Naive B cell (primary cell): ENCODE measurements around the gene PRRC2B. TPM values are rescaled to one million over a fixed set of nuclear protein-coding genes. Genes with fewer than 3 reads are reported as not detected.

ENCODE experiments used
- ATAC-seq, 2 donors: fragments of 150-1000 bp; cut with Tn5 transposase; 2 replicates each; pipeline ENCODE4 v1.10.0; 2021; ENCODE audit warnings: low read depth in 2 of 2, mild to moderate bottlenecking in 2 of 2, moderate library complexity in 2 of 2
- DNase-seq: peaks from one replicate; pipeline ENCODE4 v3.0.0; 2022
- H3K27ac Mint-ChIP-seq, 6 donors: one replicate each; pipeline ENCODE4 v1.8.0; 2020 to 2022; ENCODE audit warnings: mild to moderate bottlenecking in 6 of 6, mixed read lengths in 6 of 6, moderate library complexity in 5 of 6, inconsistent platforms in 2 of 6
- H3K27me3 Mint-ChIP-seq, 3 donors: one replicate each; pipeline ENCODE4 v1.8.0; 2021 to 2022; ENCODE audit warnings: mixed read lengths in 3 of 3, mild to moderate bottlenecking in 1 of 3
- H3K36me3 Mint-ChIP-seq, 2 donors: one replicate each; pipeline ENCODE4 v1.8.0; 2020 to 2022; ENCODE audit warnings: mixed read lengths in 2 of 2, inconsistent platforms in 1 of 2, mild to moderate bottlenecking in 1 of 2
- H3K4me1 Mint-ChIP-seq, 3 donors: one replicate each; pipeline ENCODE4 v1.8.0; 2020 to 2022; ENCODE audit warnings: mixed read lengths in 3 of 3, inconsistent platforms in 1 of 3, mild to moderate bottlenecking in 1 of 3, moderate library complexity in 1 of 3
- H3K4me3 Mint-ChIP-seq, 8 donors: one replicate each; pipeline ENCODE4 v1.8.0; 2020 to 2022; ENCODE audit warnings: mild to moderate bottlenecking in 8 of 8, mixed read lengths in 8 of 8, moderate library complexity in 8 of 8, inconsistent platforms in 2 of 8
- H3K9me3 Mint-ChIP-seq, 7 donors: one replicate each; pipeline ENCODE4 v1.8.0; 2020 to 2022; ENCODE audit warnings: mixed read lengths in 7 of 7, mild to moderate bottlenecking in 5 of 7, inconsistent platforms in 2 of 7, moderate library complexity in 1 of 7
- polyA plus RNA-seq, 6 donors: library from polyadenylated mRNA; unstranded; fragments of 300-500 nt; fragmentation: Illumina TruSeq; gene quantifications; one replicate each; pipeline ENCODE4 v1.2.3, GENCODE V29; 2021; ENCODE audit warnings: low read depth in 6 of 6

PRRC2B gene
- polyA plus RNA-seq, 6 donors from 2014 or later: 6.9 to 52.8 (median 15.4) TPM

DNA sequence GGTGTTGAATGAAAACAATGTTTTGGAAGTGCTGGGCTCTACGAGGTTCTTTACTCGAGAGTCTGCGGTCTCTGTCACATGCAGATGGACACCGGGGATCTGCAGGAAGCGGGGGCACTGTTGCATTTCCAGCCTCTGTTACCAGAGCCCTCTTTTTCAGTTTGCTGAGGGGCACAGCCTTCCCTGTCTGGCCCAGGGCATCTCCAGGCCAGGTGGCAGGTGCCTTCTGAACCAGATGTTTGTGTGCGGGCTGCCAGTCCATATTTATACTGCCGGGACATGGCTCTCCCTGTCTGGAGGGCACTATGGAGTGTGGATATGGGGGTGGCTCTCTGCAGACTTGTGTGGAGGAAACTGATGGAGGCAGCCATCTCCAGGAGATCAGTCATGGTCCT is 90.2 kb downstream of the PRRC2B start:
- H3K9me3 Mint-ChIP-seq: no peaks in the 10 kb centered on the region
- no peak for ATAC-seq
- H3K27ac Mint-ChIP-seq: no peak overlapping the region
- no peak overlapping the region for H3K4me3 Mint-ChIP-seq
- DNase-seq: no peak
- H3K36me3 Mint-ChIP-seq: peaks cover 14 to 31% of the 10 kb centered on the region in 2 donors
- H3K27me3 Mint-ChIP-seq: no peaks in the 10 kb centered on the region
- H3K4me1 Mint-ChIP-seq: peaks cover 4 to 14% (median 4%) of the 10 kb centered on the region in 3 donors

DNA sequence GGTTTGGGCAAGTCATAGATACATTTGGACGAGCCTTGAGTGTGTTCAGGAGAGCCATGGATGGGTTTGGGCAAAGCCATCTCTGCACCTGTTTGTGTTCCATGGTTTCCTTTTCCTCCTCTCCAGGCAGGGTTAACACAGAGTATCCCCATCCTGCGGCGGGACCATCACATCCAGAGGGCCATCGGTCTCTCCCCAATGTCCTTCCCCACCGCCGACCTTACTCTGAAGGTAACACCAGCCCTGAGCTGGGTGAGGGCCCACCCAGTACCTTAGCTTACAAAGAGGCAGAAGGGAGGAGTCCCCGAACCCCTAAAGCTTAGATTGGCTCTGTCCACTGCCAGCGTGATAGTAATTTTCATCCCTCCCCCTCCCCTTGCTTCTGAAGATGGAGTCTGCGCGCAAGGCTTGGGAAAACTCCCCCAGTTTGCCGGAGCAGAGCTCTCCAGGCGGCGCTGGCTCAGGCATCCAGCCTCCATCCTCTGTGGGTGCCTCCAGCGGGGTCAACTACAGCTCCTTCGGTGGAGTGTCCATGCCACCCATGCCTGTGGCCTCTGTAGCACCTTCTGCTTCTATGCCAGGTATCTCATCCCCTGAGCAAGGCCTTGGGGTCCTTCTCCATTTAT is 90.8 kb downstream of the PRRC2B start:
- H3K27me3 Mint-ChIP-seq: no peaks in the 10 kb centered on the region
- peak overlapping the region in 1 of 6 donors; percentile 30 for H3K27ac Mint-ChIP-seq
- DNase-seq (no peak), ATAC-seq (no peak)
- H3K36me3 Mint-ChIP-seq: peaks cover 8 to 37% of the 10 kb centered on the region in 2 donors
- H3K4me3 Mint-ChIP-seq: no peak overlapping the region
- peaks cover 4 to 17% (median 6%) of the 10 kb centered on the region in 3 donors for H3K4me1 Mint-ChIP-seq
- H3K9me3 Mint-ChIP-seq: no peaks in the 10 kb centered on the region

DNA sequence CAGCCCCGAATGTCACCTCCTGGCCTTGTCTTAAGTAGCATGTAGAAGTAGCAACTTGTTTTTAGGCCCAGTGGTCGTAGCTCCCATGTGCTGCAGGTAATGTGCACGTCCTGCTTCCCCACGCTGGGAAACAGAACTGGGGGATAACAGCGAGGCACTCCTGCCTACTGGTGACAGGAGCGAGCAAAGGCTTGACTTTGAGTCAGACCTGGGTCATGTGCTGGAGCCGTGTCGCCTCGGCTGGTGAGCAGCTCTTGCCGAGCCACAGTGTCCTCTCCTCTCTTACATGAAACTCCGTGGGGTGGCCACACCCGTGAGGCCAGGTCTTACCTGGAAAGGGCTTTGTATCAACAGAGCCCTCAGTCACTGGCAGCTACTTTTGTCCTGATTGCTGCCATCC is 91.3 kb downstream of the PRRC2B start:
- ATAC-seq: no peak
- H3K27me3 Mint-ChIP-seq: no peaks in the 10 kb centered on the region
- no peak overlapping the region for H3K4me3 Mint-ChIP-seq
- no peak overlapping the region for H3K27ac Mint-ChIP-seq
- H3K9me3 Mint-ChIP-seq: no peaks in the 10 kb centered on the region
- peaks cover 13 to 43% of the 10 kb centered on the region in 2 donors for H3K36me3 Mint-ChIP-seq
- H3K4me1 Mint-ChIP-seq: peaks cover 7 to 21% (median 11%) of the 10 kb centered on the region in 3 donors
- no peak for DNase-seq

DNA sequence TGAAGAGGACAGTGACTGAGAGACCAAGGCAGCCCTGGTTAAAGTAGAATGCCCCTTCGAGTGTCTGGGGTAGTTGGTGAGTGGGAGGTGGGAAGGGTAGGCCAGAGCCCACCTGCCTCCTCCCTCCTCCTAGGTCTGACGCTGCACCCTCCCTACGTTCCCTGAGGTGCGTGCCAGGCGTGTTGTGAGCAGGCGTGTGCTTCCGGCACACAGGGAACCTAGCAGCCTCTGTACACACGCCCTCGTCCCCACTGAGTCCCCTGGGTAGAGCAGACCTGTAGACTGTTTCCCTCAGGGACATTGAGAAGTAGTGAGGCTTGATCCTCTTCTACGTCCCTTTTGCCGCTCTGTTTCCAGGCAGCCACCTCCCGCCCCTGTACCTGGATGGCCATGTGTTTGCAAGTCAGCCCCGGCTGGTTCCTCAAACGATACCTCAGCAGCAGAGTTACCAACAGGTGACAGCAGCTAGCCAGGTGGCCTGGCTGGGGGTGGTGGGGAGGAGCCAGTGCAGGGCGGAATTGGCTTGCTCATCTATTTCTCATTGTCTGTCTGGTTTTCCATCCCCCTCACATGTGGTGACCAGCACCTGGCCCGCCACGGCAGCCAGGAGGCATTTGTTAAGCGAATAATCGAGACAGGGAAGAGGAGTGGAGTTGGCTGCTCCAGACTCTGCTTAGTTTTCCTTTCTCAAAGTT is 92.0 kb downstream of the PRRC2B start:
- Mint-ChIP-seq H3K4me3 (no peak overlapping the region), H3K9me3 (no peaks in the 10 kb centered on the region), H3K27ac (no peak overlapping the region)

DNA sequence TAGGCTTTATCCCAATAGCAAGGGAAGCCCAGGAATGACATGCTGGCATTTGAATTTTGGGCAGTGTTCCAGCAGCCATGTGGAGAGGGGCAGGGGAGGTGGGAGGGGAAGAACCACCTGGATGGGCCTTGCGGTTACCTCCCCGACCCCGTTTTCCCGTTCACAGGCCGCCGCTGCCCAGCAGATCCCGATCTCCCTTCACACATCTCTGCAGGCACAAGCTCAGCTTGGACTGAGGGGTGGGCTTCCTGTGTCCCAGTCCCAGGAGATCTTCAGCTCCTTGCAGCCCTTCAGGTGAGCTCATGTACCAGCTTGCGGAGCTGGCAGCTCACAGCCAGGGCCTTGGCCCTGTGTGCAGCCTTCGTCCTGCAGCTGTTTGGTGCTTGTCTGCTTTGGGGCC is 93.1 kb downstream of the PRRC2B start:
- no peak overlapping the region for H3K4me3 Mint-ChIP-seq
- DNase-seq (no peak), ATAC-seq (no peak)
- no peak overlapping the region for H3K27ac Mint-ChIP-seq
- H3K27me3 Mint-ChIP-seq: no peaks in the 10 kb centered on the region
- no peaks in the 10 kb centered on the region for H3K9me3 Mint-ChIP-seq
- H3K4me1 Mint-ChIP-seq: peaks cover 7 to 18% (median 11%) of the 10 kb centered on the region in 3 donors
- H3K36me3 Mint-ChIP-seq: peaks cover 13 to 48% of the 10 kb centered on the region in 2 donors

More for the DNA sequence above, 92.0 kb downstream of the PRRC2B start:
- H3K36me3 Mint-ChIP-seq: peaks cover 13 to 49% of the 10 kb centered on the region in 2 donors
- DNase-seq (no peak), ATAC-seq (no peak)
- peaks cover 7 to 21% (median 12%) of the 10 kb centered on the region in 3 donors for H3K4me1 Mint-ChIP-seq
- H3K27me3 Mint-ChIP-seq: no peaks in the 10 kb centered on the region

DNA sequence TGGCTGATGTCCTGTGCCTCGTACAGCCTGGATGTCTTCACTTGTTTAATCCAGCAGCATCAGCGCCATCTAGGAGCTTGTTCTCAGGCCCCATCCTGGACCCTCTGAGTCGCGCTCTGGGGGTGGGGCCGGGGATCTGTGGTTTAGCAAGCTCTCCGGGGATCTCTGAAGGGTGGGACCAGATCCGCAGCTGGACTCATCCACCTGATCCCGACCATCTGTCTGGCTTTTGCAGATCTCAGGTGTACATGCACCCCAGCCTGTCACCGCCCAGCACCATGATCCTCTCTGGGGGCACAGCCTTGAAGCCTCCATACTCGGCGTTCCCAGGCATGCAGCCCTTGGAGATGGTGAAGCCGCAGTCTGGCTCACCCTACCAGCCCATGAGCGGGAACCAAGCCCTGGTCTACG is 93.7 kb downstream of the PRRC2B start:
- Mint-ChIP-seq H3K4me3 (peak overlapping the region in 1 of 8 donors; percentile 33), H3K36me3 (peaks cover 10 to 42% of the 10 kb centered on the region in 2 donors), H3K27me3 (no peaks in the 10 kb centered on the region), H3K9me3 (no peaks in the 10 kb centered on the region), H3K4me1 (peaks cover 7 to 16% (median 8%) of the 10 kb centered on the region in 3 donors), H3K27ac (peak overlapping the region in 1 of 6 donors; percentile 54)
- DNase-seq (no peak), ATAC-seq (no peak)

DNA sequence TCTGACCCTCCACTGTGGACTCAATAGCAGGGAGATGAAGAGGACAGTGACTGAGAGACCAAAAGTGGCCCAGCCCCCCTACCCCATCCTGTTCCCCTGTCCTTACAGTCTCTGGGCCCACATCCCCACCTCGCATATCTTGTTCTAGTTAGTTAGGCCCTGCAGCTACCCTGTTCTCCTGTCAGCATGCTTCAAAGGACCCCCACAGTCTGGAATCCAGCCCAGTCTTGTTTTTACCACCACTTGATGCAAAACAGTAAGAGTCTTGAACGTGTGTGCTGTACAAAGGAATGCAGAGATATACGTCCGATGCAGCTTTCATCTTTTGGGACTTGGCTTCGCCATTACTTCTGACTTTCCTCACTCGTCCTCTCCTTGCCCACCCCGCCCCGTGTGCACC is 96.6 kb downstream of the PRRC2B start:
- no peak for DNase-seq
- peak overlapping the region in 1 of 8 donors; percentile 59 for H3K4me3 Mint-ChIP-seq
- no peak for ATAC-seq
- H3K9me3 Mint-ChIP-seq: no peaks in the 10 kb centered on the region
- H3K27me3 Mint-ChIP-seq: no peaks in the 10 kb centered on the region
- H3K4me1 Mint-ChIP-seq: peaks cover 7 to 16% (median 8%) of the 10 kb centered on the region in 3 donors
- peaks cover 17 to 47% of the 10 kb centered on the region in 2 donors for H3K36me3 Mint-ChIP-seq
- peak overlapping the region in 3 of 6 donors; percentile 24 to 75 (median 29) for H3K27ac Mint-ChIP-seq

DNA sequence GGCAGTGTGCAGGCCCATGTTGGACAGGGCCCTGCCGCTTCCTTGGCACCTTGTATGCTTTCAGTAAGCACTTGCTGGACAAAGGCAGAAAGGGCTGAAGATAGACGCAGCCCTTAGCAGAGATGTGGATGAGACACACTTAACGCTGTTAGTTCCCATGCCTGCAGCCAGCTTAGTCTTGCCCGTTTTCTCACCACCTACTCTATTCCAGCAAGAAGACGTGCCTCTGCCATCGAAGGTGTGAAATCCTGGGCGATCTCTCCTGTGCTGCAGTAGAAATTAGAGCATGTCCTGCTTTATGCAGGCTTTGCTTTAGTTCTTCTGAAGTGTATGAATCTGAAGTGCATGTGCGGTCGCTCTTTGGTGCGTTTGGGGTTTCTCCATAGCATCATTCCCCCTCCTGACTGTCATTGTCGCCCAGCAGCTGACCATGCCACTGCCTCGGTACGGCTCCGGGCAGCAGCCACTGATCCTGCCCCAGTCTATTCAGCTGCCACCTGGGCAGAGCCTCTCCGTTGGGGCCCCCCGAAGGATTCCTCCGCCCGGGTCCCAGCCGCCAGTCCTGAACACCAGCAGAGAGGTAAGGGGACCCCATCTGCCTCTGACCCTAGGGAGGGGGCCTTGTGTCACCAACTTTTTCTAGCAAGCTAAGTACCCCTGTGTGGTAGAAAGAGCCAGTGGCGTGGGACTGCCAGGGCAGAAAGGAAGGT is 97.3 kb downstream of the PRRC2B start:
- peak overlapping the region in 3 of 6 donors; percentile 42 to 89 (median 84) for H3K27ac Mint-ChIP-seq
- H3K9me3 Mint-ChIP-seq: no peaks in the 10 kb centered on the region
- DNase-seq (no peak), ATAC-seq (no peak)
- no peaks in the 10 kb centered on the region for H3K27me3 Mint-ChIP-seq
- peaks cover 17 to 43% of the 10 kb centered on the region in 2 donors for H3K36me3 Mint-ChIP-seq
- no peak overlapping the region for H3K4me3 Mint-ChIP-seq
- peaks cover 7 to 16% (median 8%) of the 10 kb centered on the region in 3 donors for H3K4me1 Mint-ChIP-seq

DNA sequence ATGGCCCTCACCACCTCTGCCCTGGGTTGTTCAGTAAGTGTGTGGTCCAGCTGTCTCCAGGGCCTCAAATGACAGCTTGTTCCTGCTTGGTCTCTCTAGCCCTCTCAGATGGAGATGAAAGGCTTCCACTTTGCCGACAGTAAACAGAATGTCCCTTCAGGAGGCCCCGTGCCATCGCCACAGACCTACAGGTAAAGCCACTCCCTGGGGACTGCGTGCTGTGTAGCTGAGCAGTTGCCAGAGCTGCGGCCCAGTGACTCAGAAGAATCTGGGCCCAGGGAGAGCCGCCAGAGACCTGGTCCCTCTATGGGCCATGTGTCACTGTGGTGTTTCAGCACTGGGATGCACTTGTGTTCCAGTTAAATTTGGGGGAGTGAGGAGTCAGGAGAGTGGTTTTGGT is 98.2 kb downstream of the PRRC2B start:
- Mint-ChIP-seq H3K4me3 (no peak overlapping the region), H3K9me3 (no peaks in the 10 kb centered on the region), H3K27ac (peak overlapping the region in 3 of 6 donors; percentile 8 to 73 (median 52)), H3K4me1 (peaks cover 7 to 16% (median 8%) of the 10 kb centered on the region in 3 donors), H3K36me3 (peaks cover 17 to 40% of the 10 kb centered on the region in 2 donors), H3K27me3 (no peaks in the 10 kb centered on the region)
- DNase-seq: no peak
- no peak for ATAC-seq

DNA sequence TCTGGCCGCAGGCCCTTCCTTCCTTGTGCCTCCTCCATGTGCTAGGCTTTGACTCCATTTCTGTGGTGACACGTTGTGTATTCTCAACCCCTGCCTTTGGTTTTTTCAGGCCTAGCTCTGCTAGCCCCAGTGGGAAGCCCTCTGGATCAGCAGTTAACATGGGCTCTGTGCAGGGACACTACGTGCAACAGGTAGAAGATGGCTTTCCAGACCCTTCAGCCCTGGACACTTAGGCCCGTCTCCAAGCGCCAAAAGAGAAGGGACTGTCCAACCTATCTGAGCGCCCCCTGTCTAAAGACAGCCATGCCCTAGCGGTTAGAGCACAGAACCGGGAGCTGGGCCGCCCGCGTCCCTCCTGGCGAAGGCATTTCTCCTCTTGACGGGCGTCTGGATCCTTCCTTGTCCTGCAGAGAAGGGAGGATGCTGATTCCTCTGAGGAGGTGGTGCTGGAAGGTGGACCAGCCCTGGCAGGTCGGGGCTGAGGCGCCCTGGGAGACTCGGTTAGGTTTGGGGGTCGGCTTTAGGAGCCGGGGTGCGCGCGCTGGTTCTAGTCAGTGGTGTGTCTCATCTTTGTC is 100.5 kb downstream of the PRRC2B start:
- DNase-seq: no peak
- Mint-ChIP-seq H3K9me3 (no peaks in the 10 kb centered on the region), H3K4me3 (no peak overlapping the region), H3K27ac (no peak overlapping the region), H3K4me1 (peaks cover 3 to 14% (median 12%) of the 10 kb centered on the region in 3 donors), H3K36me3 (peaks cover 13 to 26% of the 10 kb centered on the region in 2 donors), H3K27me3 (no peaks in the 10 kb centered on the region)
- ATAC-seq: no peak

DNA sequence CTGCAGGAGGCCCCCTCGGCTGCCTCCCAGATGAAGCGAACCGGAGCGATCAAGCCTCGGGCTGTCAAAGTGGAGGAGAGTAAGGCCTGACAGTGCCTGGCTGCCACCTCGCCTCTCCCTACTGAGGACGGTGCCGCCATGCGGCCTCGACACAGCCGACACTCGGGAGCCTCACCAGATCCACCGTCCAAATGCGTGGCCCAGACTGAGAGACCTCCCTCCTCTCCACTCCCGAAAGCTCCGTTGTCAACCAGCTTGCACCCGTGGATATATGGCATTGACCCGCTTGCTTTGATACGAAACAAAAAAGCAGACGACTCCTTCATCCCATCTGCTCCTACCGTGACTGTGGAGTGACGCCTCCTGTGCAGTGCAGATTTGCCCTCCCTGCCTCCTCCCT is 101.9 kb downstream of the PRRC2B start:
- Mint-ChIP-seq H3K9me3 (no peaks in the 10 kb centered on the region), H3K27ac (peak overlapping the region in 1 of 6 donors; percentile 52), H3K36me3 (peaks cover 8 to 13% of the 10 kb centered on the region in 2 donors), H3K4me3 (peak overlapping the region in 1 of 8 donors; percentile 52), H3K27me3 (no peaks in the 10 kb centered on the region), H3K4me1 (peaks cover 0 to 7% (median 4%) of the 10 kb centered on the region in 3 donors)
- ATAC-seq (no peak), DNase-seq (no peak)

DNA sequence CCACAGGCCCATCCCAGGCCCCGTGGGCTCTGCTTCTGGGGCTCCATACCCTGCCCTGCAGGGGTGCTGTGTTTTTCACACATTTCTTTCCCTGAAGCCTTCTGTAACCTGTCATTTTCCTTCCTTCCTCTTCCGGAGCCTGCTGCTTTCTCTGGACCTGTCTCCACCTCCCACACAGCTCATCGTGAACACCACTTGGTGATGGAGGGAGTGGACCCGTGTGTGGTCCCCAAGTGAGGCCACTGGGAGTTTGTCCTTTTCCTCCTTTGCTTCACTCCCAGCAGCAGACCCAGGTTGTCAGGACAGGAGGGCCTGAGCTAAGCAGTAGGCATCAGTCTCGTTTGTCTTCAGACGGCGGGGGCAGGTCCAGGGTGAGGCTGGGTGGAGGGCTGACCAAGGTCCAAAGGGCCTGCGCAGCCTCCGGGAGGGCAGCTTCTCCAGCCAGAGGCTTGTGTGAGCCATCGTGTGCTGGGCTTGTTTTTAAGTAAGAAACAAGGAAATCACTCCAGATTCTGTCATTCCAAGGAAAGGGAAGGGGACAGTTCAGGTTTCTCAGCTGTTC is 103.0 kb downstream of the PRRC2B start:
- DNase-seq: no peak
- peak overlapping the region in 1 of 8 donors; percentile 9 for H3K4me3 Mint-ChIP-seq
- peaks cover 4 to 7% (median 6%) of the 10 kb centered on the region in 3 donors for H3K4me1 Mint-ChIP-seq
- no peak for ATAC-seq
- peak overlapping the region in 1 of 6 donors; percentile 89 for H3K27ac Mint-ChIP-seq
- H3K27me3 Mint-ChIP-seq: no peaks in the 10 kb centered on the region
- peaks cover 8 to 9% of the 10 kb centered on the region in 2 donors for H3K36me3 Mint-ChIP-seq
- no peaks in the 10 kb centered on the region for H3K9me3 Mint-ChIP-seq

DNA sequence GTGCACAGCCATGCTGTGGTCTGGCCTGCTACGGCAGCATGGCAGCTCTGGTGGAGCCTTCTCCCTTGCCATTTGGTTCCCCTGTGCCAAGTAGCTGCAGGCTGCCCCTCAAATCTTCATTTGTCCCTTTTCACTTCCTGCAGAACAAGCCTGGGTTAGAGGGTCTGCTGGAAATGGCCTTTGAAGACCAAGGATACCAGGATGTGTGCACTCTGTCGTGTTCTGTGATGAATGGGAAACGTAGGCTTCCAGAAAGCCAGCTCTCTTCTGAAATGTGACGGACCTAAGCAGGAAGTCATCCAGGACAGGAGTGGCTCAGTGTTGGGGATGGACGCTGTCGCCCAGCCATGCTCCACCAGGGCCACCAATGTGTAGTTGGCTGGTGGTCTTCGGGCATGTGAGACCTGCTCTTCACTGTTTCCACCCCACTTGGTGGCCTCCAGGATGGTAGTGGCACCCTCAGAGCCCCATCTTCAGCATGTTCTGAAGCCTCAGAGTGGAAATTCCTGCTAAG is 105.4 kb downstream of the PRRC2B start:
- H3K36me3 Mint-ChIP-seq: no peaks in the 10 kb centered on the region
- no peaks in the 10 kb centered on the region for H3K9me3 Mint-ChIP-seq
- ATAC-seq (no peak), DNase-seq (no peak)
- H3K4me1 Mint-ChIP-seq: peaks cover 20 to 25% (median 23%) of the 10 kb centered on the region in 3 donors
- peak overlapping the region in 3 of 6 donors; percentile 18 to 65 (median 38) for H3K27ac Mint-ChIP-seq
- no peaks in the 10 kb centered on the region for H3K27me3 Mint-ChIP-seq
- H3K4me3 Mint-ChIP-seq: peak overlapping the region in 1 of 8 donors; percentile 71
